ENCODE measurements around the gene MYMX. TPM values are rescaled to one million over a fixed set of nuclear protein-coding genes. Genes with fewer than 3 reads are reported as not detected.
A peak's percentile ranks its signal among the peaks of the same experiment; 100 is the strongest.

The MYMX gene
- total RNA-seq, 1 donor from 2014 or later = not detected

GRCh38 chr6:44219053-44219814, 2.5 kb downstream of the MYMX start:
- H3K27me3 Mint-ChIP-seq (ENCODE audit: low read depth) = peaks cover 16% of the 10 kb centered on the region
- DNase-seq (ENCODE audit: low read depth, low spot score) = peak; percentile 73
- TF ChIP-seq CTCF (conservative IDR thresholded peaks at IDR 0.05) = no peak
- peak overlapping the region; percentile 50 for H3K27ac Mint-ChIP-seq (ENCODE audit: unreplicated experiment)
- no peaks in the 10 kb centered on the region for H3K36me3 Mint-ChIP-seq (ENCODE audit: low read depth)
- peaks cover 41% of the 10 kb centered on the region for H3K4me1 Mint-ChIP-seq
- peak overlapping the region; percentile 88 for H3K4me3 Mint-ChIP-seq
- H3K9me3 Mint-ChIP-seq = no peaks in the 10 kb centered on the region

- TF ChIP-seq CTCF (conservative IDR thresholded peaks at IDR 0.05) = no peak
- H3K9me3 Mint-ChIP-seq = no peaks in the 10 kb centered on the region
- H3K27me3 Mint-ChIP-seq (ENCODE audit: low read depth) = peaks cover 16% of the 10 kb centered on the region
- peak overlapping the region; percentile 88 for H3K4me3 Mint-ChIP-seq
- peak overlapping the region; percentile 35 for H3K27ac Mint-ChIP-seq (ENCODE audit: unreplicated experiment)
- H3K4me1 Mint-ChIP-seq = peaks cover 50% of the 10 kb centered on the region
- DNase-seq (ENCODE audit: low read depth, low spot score) = no peak
- no peaks in the 10 kb centered on the region for H3K36me3 Mint-ChIP-seq (ENCODE audit: low read depth)
Measured at GRCh38 chr6:44219815-44220784, 3.4 kb downstream of the MYMX start.

- H3K9me3 Mint-ChIP-seq = no peaks in the 10 kb centered on the region
- peaks cover 16% of the 10 kb centered on the region for H3K27me3 Mint-ChIP-seq (ENCODE audit: low read depth)
- no peaks in the 10 kb centered on the region for H3K36me3 Mint-ChIP-seq (ENCODE audit: low read depth)
- no peak for TF ChIP-seq CTCF (conservative IDR thresholded peaks at IDR 0.05)
- no peak for DNase-seq (ENCODE audit: low read depth, low spot score)
- peaks cover 53% of the 10 kb centered on the region for H3K4me1 Mint-ChIP-seq
- H3K27ac Mint-ChIP-seq (ENCODE audit: unreplicated experiment) = no peak overlapping the region
- peak overlapping the region; percentile 76 for H3K4me3 Mint-ChIP-seq
Measured at GRCh38 chr6:44220913-44221290, 4.2 kb downstream of the MYMX start.

GRCh38 chr6:44221291-44221960, 4.7 kb downstream of the MYMX start:
- peaks cover 58% of the 10 kb centered on the region for H3K4me1 Mint-ChIP-seq
- peak; percentile 70 for TF ChIP-seq CTCF (conservative IDR thresholded peaks at IDR 0.05)
- no peaks in the 10 kb centered on the region for H3K9me3 Mint-ChIP-seq
- H3K4me3 Mint-ChIP-seq = peak overlapping the region; percentile 76
- H3K27me3 Mint-ChIP-seq (ENCODE audit: low read depth) = peaks cover 16% of the 10 kb centered on the region
- H3K36me3 Mint-ChIP-seq (ENCODE audit: low read depth) = no peaks in the 10 kb centered on the region
- peak; percentile 55 for DNase-seq (ENCODE audit: low read depth, low spot score)
- H3K27ac Mint-ChIP-seq (ENCODE audit: unreplicated experiment) = no peak overlapping the region

GRCh38 chr6:44221961-44222335, 5.2 kb downstream of the MYMX start:
- no peak for TF ChIP-seq CTCF (conservative IDR thresholded peaks at IDR 0.05)
- H3K4me1 Mint-ChIP-seq = peaks cover 58% of the 10 kb centered on the region
- peaks cover 12% of the 10 kb centered on the region for H3K27me3 Mint-ChIP-seq (ENCODE audit: low read depth)
- DNase-seq (ENCODE audit: low read depth, low spot score) = no peak
- peak overlapping the region; percentile 87 for H3K4me3 Mint-ChIP-seq
- H3K27ac Mint-ChIP-seq (ENCODE audit: unreplicated experiment) = no peak overlapping the region
- H3K36me3 Mint-ChIP-seq (ENCODE audit: low read depth) = no peaks in the 10 kb centered on the region
- no peaks in the 10 kb centered on the region for H3K9me3 Mint-ChIP-seq
